Measurements from ENCODE around the gene LMAN2.

DNA sequence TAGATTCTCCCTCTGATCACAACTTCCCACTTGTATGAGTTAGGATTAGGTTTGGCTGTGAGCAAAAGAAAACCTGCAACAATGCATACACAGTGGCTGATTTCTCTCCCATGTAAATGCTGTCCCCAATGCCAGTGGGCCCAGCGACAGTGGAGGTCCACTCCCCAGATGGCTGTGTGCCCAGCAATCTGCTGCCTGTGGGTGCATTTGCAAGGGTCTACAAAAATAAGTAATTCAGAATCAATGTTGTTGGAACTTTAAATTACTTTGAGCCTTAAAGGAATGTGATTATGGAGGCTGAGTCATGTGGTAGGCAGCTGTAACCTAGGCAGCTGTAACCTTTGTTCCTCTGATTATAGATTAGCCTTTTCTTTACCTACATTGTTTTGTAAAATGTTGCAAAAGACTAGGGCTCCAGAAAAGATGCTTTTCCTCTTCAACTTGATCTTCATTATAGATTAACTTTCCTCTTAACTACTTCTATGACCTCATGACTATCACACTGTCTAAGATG is 25.5 kb downstream of the LMAN2 start:
- TF ChIP-seq, protein P1, sequence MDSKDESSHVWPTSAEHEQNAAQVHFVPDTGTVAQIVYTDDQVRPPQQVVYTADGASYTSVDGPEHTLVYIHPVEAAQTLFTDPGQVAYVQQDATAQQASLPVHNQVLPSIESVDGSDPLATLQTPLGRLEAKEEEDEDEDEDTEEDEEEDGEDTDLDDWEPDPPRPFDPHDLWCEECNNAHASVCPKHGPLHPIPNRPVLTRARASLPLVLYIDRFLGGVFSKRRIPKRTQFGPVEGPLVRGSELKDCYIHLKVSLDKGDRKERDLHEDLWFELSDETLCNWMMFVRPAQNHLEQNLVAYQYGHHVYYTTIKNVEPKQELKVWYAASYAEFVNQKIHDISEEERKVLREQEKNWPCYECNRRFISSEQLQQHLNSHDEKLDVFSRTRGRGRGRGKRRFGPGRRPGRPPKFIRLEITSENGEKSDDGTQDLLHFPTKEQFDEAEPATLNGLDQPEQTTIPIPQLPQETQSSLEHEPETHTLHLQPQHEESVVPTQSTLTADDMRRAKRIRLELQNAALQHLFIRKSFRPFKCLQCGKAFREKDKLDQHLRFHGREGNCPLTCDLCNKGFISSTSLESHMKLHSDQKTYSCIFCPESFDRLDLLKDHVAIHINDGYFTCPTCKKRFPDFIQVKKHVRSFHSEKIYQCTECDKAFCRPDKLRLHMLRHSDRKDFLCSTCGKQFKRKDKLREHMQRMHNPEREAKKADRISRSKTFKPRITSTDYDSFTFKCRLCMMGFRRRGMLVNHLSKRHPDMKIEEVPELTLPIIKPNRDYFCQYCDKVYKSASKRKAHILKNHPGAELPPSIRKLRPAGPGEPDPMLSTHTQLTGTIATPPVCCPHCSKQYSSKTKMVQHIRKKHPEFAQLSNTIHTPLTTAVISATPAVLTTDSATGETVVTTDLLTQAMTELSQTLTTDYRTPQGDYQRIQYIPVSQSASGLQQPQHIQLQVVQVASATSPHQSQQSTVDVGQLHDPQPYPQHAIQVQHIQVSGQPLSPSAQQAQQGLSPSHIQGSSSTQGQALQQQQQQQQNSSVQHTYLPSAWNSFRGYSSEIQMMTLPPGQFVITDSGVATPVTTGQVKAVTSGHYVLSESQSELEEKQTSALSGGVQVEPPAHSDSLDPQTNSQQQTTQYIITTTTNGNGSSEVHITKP (tag by site-specific recombination; IDR thresholded peaks at IDR 0.05) = no peak
- TF ChIP-seq, protein P2, sequence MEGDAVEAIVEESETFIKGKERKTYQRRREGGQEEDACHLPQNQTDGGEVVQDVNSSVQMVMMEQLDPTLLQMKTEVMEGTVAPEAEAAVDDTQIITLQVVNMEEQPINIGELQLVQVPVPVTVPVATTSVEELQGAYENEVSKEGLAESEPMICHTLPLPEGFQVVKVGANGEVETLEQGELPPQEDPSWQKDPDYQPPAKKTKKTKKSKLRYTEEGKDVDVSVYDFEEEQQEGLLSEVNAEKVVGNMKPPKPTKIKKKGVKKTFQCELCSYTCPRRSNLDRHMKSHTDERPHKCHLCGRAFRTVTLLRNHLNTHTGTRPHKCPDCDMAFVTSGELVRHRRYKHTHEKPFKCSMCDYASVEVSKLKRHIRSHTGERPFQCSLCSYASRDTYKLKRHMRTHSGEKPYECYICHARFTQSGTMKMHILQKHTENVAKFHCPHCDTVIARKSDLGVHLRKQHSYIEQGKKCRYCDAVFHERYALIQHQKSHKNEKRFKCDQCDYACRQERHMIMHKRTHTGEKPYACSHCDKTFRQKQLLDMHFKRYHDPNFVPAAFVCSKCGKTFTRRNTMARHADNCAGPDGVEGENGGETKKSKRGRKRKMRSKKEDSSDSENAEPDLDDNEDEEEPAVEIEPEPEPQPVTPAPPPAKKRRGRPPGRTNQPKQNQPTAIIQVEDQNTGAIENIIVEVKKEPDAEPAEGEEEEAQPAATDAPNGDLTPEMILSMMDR (tag by site-specific recombination; IDR thresholded peaks at IDR 0.05) = no peak
- TF ChIP-seq ZEB2 (tag by site-specific recombination; IDR thresholded peaks at IDR 0.05) (no peak), ZNF777 (tag by site-specific recombination; IDR thresholded peaks at IDR 0.05; ENCODE audit: borderline replicate concordance) (no peak)
